Neural cell (in vitro differentiated cells): ENCODE results near the gene PWP1.

ENCODE experiments used
- EP300 ChIP-seq: fragments of 450-650 bp; conservative IDR thresholded peaks from 2 replicates; pipeline ENCODE4 v1.6.1; 2014; ENCODE audit warnings: antibody characterized with exemption, mild to moderate bottlenecking, moderate library complexity; ENCODE audit not compliant: poor library complexity, severe bottlenecking
- EZH2 ChIP-seq: fragments of 200-600, 300-800 bp; shearing (Covaris generic), sonication (generic); IDR thresholded peaks from 2 replicates; pipeline ENCODE4 v1.6.1; 2014; ENCODE audit warnings: antibody characterized with exemption, low read length, borderline replicate concordance, mild to moderate bottlenecking; ENCODE audit not compliant: insufficient read depth, poor library complexity, severe bottlenecking
- MXI1 ChIP-seq: fragments of 450-650 bp; conservative IDR thresholded peaks from 2 replicates; pipeline ENCODE4 v1.6.1; 2014; ENCODE audit warnings: antibody characterized with exemption, mild to moderate bottlenecking; ENCODE audit not compliant: poor library complexity, severe bottlenecking
- POLR2AphosphoS5 ChIP-seq: IDR thresholded peaks from 2 replicates; pipeline ENCODE4 v1.6.1; 2012
- RAD21 ChIP-seq: fragments of 450-650 bp; conservative IDR thresholded peaks from 2 replicates; pipeline ENCODE4 v1.6.1; 2014; ENCODE audit warnings: antibody characterized with exemption, mild to moderate bottlenecking, moderate library complexity
- SMC3 ChIP-seq: fragments of 450-650 bp; conservative IDR thresholded peaks from 2 replicates; pipeline ENCODE4 v1.6.1; 2014; ENCODE audit warnings: antibody characterized with exemption, mild to moderate bottlenecking, moderate library complexity; ENCODE audit not compliant: poor library complexity
- TAF1 ChIP-seq: IDR thresholded peaks from 2 replicates; pipeline ENCODE4 v1.6.1; 2012; ENCODE audit warnings: low read depth
- TF ChIP-seq, protein P1 (sequence below): fragments of 450-650 bp; IDR thresholded peaks from 2 replicates; pipeline ENCODE4 v1.5.1; 2014; ENCODE audit warnings: antibody characterized with exemption, mild to moderate bottlenecking, moderate library complexity; ENCODE audit not compliant: poor library complexity, severe bottlenecking

DNA sequence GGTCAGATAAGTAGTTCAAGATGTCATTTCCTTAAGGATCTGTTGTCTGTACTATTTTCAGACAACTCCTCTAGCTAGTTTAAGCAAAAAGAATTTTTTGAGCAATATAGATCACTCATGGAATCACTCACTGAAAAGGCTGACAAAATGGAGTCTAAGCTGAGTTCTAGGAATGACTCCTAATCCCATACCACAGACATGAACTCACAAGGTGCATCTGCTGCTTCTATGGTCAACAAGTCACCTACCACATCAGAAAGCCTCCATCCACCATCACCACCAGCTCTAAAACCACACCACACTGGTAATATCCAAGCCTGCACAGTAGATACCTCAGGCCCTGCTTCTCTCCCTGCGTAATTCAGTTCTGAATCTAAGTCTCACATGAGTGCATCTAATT is 33.0 kb downstream of the PWP1 start:
- TF ChIP-seq, protein P1, sequence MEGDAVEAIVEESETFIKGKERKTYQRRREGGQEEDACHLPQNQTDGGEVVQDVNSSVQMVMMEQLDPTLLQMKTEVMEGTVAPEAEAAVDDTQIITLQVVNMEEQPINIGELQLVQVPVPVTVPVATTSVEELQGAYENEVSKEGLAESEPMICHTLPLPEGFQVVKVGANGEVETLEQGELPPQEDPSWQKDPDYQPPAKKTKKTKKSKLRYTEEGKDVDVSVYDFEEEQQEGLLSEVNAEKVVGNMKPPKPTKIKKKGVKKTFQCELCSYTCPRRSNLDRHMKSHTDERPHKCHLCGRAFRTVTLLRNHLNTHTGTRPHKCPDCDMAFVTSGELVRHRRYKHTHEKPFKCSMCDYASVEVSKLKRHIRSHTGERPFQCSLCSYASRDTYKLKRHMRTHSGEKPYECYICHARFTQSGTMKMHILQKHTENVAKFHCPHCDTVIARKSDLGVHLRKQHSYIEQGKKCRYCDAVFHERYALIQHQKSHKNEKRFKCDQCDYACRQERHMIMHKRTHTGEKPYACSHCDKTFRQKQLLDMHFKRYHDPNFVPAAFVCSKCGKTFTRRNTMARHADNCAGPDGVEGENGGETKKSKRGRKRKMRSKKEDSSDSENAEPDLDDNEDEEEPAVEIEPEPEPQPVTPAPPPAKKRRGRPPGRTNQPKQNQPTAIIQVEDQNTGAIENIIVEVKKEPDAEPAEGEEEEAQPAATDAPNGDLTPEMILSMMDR, result no peak
- no peak for TF ChIP-seq EZH2
- TF ChIP-seq EP300, result no peak
- no peak for TF ChIP-seq POLR2AphosphoS5
- no peak for TF ChIP-seq MXI1
- no peak for TF ChIP-seq TAF1
- no peak for TF ChIP-seq SMC3
- TF ChIP-seq RAD21, result no peak
